HL-60 (cell line): ENCODE measurements around the gene FAM110A.

Experiments
- CTCF ChIP-seq: IDR thresholded peaks from one replicate; pipeline ENCODE4 v1.5.1; 2011; ENCODE audit warnings: low read length, control low read depth, inconsistent platforms; ENCODE audit not compliant: insufficient read depth
- GABPA ChIP-seq: IDR thresholded peaks from 2 replicates; pipeline ENCODE4 v1.6.1; 2012; ENCODE audit warnings: low read depth
- POLR2AphosphoS5 ChIP-seq: IDR thresholded peaks from 2 replicates; pipeline ENCODE4 v1.6.1; 2012; ENCODE audit warnings: low read depth
- SPI1 ChIP-seq: IDR thresholded peaks from 2 replicates; pipeline ENCODE4 v1.6.1; 2012; ENCODE audit warnings: low read depth, mild to moderate bottlenecking, borderline replicate concordance
- TF ChIP-seq, protein P1 (sequence below): IDR thresholded peaks from 2 replicates; pipeline ENCODE4 v1.6.1; 2012; ENCODE audit warnings: low read depth; ENCODE audit not compliant: insufficient replicate concordance

GRCh38 chr20:845226-845868 lies 11.8 kb downstream of the FAM110A start:
- TF ChIP-seq CTCF (no peak), SPI1 (no peak), POLR2AphosphoS5 (no peak), GABPA (no peak)
- TF ChIP-seq, protein P1, sequence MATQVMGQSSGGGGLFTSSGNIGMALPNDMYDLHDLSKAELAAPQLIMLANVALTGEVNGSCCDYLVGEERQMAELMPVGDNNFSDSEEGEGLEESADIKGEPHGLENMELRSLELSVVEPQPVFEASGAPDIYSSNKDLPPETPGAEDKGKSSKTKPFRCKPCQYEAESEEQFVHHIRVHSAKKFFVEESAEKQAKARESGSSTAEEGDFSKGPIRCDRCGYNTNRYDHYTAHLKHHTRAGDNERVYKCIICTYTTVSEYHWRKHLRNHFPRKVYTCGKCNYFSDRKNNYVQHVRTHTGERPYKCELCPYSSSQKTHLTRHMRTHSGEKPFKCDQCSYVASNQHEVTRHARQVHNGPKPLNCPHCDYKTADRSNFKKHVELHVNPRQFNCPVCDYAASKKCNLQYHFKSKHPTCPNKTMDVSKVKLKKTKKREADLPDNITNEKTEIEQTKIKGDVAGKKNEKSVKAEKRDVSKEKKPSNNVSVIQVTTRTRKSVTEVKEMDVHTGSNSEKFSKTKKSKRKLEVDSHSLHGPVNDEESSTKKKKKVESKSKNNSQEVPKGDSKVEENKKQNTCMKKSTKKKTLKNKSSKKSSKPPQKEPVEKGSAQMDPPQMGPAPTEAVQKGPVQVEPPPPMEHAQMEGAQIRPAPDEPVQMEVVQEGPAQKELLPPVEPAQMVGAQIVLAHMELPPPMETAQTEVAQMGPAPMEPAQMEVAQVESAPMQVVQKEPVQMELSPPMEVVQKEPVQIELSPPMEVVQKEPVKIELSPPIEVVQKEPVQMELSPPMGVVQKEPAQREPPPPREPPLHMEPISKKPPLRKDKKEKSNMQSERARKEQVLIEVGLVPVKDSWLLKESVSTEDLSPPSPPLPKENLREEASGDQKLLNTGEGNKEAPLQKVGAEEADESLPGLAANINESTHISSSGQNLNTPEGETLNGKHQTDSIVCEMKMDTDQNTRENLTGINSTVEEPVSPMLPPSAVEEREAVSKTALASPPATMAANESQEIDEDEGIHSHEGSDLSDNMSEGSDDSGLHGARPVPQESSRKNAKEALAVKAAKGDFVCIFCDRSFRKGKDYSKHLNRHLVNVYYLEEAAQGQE = no peak
